K562 (cell line): ENCODE data around the gene HMGN1. TPM values are rescaled to one million over a fixed set of nuclear protein-coding genes. Genes with fewer than 3 reads are reported as not detected.

Experiments
- ARID2 ChIP-seq: fragments of 450-650 bp; IDR thresholded peaks from 2 replicates; pipeline ENCODE4 v1.6.1; 2017; ENCODE audit warnings: antibody characterized with exemption, mild to moderate bottlenecking
- CTCF ChIP-seq, 3 experiments: IDR thresholded peaks in 2 of 3; conservative IDR thresholded peaks in 1 of 3; 2 replicates each; pipeline ENCODE4 v1.5.1; 2011 to 2012; ENCODE audit warnings: low read length in 3 of 3, mild to moderate bottlenecking in 3 of 3, control low read depth in 2 of 3, improper control_type of control experiment in 1 of 3, inconsistent platforms in 1 of 3, low read depth in 1 of 3, mixed read lengths in 1 of 3, moderate library complexity in 1 of 3; ENCODE audit not compliant: insufficient read depth in 2 of 3
- ESRRB ChIP-seq: fragments of 250-450 bp; sonication (Bioruptor Pico); IDR thresholded peaks from 2 replicates; pipeline ENCODE4 v1.5.0; 2020; ENCODE audit warnings: mild to moderate bottlenecking, moderate library complexity, borderline replicate concordance
- FOSL1 ChIP-seq: fragments of 200-800 bp; sonication (Bioruptor generic); conservative IDR thresholded peaks from 2 replicates; pipeline ENCODE4 v1.6.1; 2016; ENCODE audit warnings: missing genetic modification characterization, missing compliant biosample characterization
- FOXP1 ChIP-seq: sonication (generic); formaldehyde crosslinking; IDR thresholded peaks from 2 replicates; pipeline ENCODE4 v1.8.0; 2022; ENCODE audit warnings: mild to moderate bottlenecking, missing genetic modification reagents
- GATAD2A ChIP-seq: fragments of 450-650 bp; IDR thresholded peaks from 2 replicates; pipeline ENCODE4 v1.6.1; 2017
- HDGF ChIP-seq: fragments of 450-650 bp; IDR thresholded peaks from 2 replicates; pipeline ENCODE4 v1.6.1; 2016
- KDM4B ChIP-seq, 2 experiments: fragments of 450-650 bp in 1 of 2; sonication (generic) in 1 of 2; IDR thresholded peaks; 2 replicates each; pipeline ENCODE4 v1.6.1; 2016 to 2017; ENCODE audit warnings: borderline replicate concordance in 2 of 2, antibody characterized with exemption in 1 of 2, low read depth in 1 of 2, mild to moderate bottlenecking in 1 of 2
- MCM5 ChIP-seq: fragments of 450-650 bp; IDR thresholded peaks from 2 replicates; pipeline ENCODE4 v1.6.1; 2016; ENCODE audit warnings: low read depth
- MLX ChIP-seq, 2 experiments: fragments of 450-650 bp in 1 of 2; sonication (generic) in 1 of 2; formaldehyde crosslinking; conservative IDR thresholded peaks; 2 replicates each; pipeline versions ENCODE4 v1.4.0 to v1.8.1; 2020 to 2022; ENCODE audit warnings: mild to moderate bottlenecking in 1 of 2, missing genetic modification reagents in 1 of 2
- NFYB ChIP-seq: IDR thresholded peaks from 2 replicates; pipeline ENCODE4 v1.6.1; 2011; ENCODE audit warnings: mild to moderate bottlenecking, moderate library complexity; ENCODE audit not compliant: insufficient read length; ENCODE audit errors: extremely low read depth
- NR3C1 ChIP-seq: sonication (generic); formaldehyde crosslinking; IDR thresholded peaks from 2 replicates; pipeline ENCODE4 v1.8.1; 2022; ENCODE audit warnings: missing genetic modification reagents
- RBM22 ChIP-seq: fragments of 200-400 bp; formaldehyde crosslinking; IDR thresholded peaks from 2 replicates; pipeline ENCODE4 v1.6.1; 2018; ENCODE audit warnings: low read length, low read depth; ENCODE audit not compliant: poor library complexity, severe bottlenecking
- SRSF1 ChIP-seq: fragments of 200-400 bp; formaldehyde crosslinking; IDR thresholded peaks from 2 replicates; pipeline ENCODE4 v1.6.1; 2017; ENCODE audit warnings: mild to moderate bottlenecking, low read depth, low read length, moderate library complexity
- SRSF3 ChIP-seq: fragments of 200-400 bp; formaldehyde crosslinking; IDR thresholded peaks from 2 replicates; pipeline ENCODE4 v1.6.1; 2016; ENCODE audit warnings: mild to moderate bottlenecking, low read length, moderate library complexity; ENCODE audit not compliant: insufficient read depth
- TCF7L2 ChIP-seq: fragments of 150-350 bp; IDR thresholded peaks from 2 replicates; pipeline ENCODE4 v1.6.1; 2016; ENCODE audit warnings: low read depth, mild to moderate bottlenecking, low read length, moderate library complexity
- THRAP3 ChIP-seq: fragments of 450-650 bp; IDR thresholded peaks from 2 replicates; pipeline ENCODE4 v1.6.1; 2016; ENCODE audit warnings: mild to moderate bottlenecking, inconsistent platforms, borderline replicate concordance
- USF2 ChIP-seq: sonication (generic); formaldehyde crosslinking; IDR thresholded peaks from 2 replicates; pipeline ENCODE4 v1.5.0; 2020; ENCODE audit warnings: missing genetic modification reagents
- YBX1 ChIP-seq: fragments of 450-650 bp; IDR thresholded peaks from 2 replicates; pipeline ENCODE4 v1.7.1; 2016; ENCODE audit warnings: mild to moderate bottlenecking
- polyA plus RNA-seq, 8 experiments: library from polyadenylated mRNA; depleted of rRNA in 4 of 8; stranded (reverse) in 5 of 8; unstranded in 3 of 8; fragments of >200 nt; fragmentation: Nextera tagmentation in 2 of 8; fragmentation: Illumina TruSeq in 1 of 8; extraction: Ambion mirVana in 2 of 8; extraction: Trizol in 1 of 8; gene quantifications; 2 replicates each; pipeline versions ENCODE4 v1.2.1 to v1.2.3, GENCODE V29; 2011 to 2014; ENCODE audit warnings: inconsistent platforms in 1 of 8, missing spikeins in 1 of 8
- total RNA-seq, 7 experiments: library from RNA; depleted of rRNA in 6 of 7; stranded (reverse); fragments of >200 nt in 6 of 7; fragmentation: Illumina TruSeq in 2 of 7; extraction: Trizol in 2 of 7; gene quantifications; 2 replicates each; pipeline versions ENCODE4 v1.2.1 to v1.2.3, GENCODE V29; 2011 to 2021; ENCODE audit warnings: low replicate concordance in 1 of 7
- TF ChIP-seq, protein P1 (sequence below): fragments of 250-450 bp; sonication (Bioruptor Pico); IDR thresholded peaks from 2 replicates; pipeline ENCODE4 v1.5.0; 2021; ENCODE audit warnings: mild to moderate bottlenecking, moderate library complexity
- TF ChIP-seq, protein P2 (sequence below): IDR thresholded peaks from 2 replicates; pipeline ENCODE4 v1.6.1; 2016; ENCODE audit warnings: missing genetic modification characterization, missing compliant biosample characterization

HMGN1 gene
- total and polyA plus RNA-seq, 9 of the 15 experiments (the other 6 are each of a cell fraction or from before 2014, with no cell fraction given) = 124 to 626 (median 498) TPM

GRCh38 chr21:39313571-39314142 is 35.2 kb downstream of the HMGN1 start, which contains the start of gene BRWD1 (continued):
- TF ChIP-seq, protein P1, sequence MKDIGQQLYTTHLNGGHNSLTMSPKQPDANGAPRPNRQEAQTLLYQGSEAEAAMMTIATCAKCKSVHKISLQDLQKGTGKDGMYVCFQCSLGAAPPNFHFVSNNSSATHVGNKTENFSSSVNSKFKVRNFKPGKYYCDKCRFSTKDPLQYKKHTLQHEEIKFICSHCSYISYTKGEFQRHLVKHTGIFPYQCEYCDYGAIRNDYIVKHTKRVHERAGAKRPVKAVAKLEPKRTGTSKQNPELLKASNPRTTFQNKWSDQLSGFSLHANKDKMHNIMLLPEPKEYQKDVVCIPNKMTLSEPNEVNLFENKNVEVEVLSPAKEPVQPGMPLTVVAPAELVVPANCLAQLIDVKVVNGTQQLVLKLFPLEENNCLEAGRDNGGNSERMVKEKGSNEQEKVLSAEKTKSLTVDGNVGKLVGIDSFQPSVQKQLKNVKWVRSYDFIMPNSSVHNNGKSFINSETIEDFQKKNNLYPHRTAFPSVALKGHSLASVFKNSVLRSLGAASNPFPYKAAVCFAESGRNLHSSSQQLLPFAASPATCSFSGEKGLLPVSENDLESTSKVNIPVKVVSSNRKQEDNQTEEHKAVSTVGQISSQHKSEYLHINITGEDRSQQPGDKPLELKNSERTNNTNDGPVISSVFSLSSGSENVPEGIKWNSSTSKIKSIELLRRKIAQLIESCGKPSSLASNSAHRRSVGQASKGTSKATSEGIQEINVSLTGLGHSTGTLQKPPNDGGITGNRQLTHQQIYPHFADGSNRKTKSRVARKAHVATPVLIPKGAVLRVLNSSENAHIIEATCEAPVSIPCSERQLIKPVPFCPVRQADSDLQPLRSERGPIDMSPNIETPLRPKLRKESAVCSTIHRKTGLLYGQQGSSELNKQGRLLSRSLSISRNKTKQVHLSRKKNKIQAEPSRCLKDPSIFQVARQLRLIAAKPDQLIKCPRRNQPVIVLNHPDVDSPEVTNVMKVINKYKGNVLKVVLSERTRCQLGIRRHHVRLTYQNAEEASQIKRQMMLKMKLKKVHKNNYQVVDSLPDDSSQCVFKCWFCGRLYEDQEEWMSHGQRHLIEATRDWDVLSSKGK = no peak
- TF ChIP-seq MLX (CRISPR knock-in tag; conservative IDR thresholded peaks at IDR 0.05) = no peak
- peak; percentile 86 for TF ChIP-seq RBM22
- no peak for TF ChIP-seq ARID2
- no peak for TF ChIP-seq HDGF
- TF ChIP-seq KDM4B (IDR thresholded peaks at IDR 0.05; ENCODE audit: borderline replicate concordance in 2 of 2, low read depth in 1 of 2) = peak in 1 of 2 experiments; percentile 94; a peak in 1 of 4 replicates
- no peak for TF ChIP-seq NR3C1 (CRISPR knock-in tag)
- peak; percentile 77 for TF ChIP-seq FOXP1 (CRISPR knock-in tag)
- TF ChIP-seq FOSL1 (tag) = peak; percentile 79
- TF ChIP-seq, protein P2, sequence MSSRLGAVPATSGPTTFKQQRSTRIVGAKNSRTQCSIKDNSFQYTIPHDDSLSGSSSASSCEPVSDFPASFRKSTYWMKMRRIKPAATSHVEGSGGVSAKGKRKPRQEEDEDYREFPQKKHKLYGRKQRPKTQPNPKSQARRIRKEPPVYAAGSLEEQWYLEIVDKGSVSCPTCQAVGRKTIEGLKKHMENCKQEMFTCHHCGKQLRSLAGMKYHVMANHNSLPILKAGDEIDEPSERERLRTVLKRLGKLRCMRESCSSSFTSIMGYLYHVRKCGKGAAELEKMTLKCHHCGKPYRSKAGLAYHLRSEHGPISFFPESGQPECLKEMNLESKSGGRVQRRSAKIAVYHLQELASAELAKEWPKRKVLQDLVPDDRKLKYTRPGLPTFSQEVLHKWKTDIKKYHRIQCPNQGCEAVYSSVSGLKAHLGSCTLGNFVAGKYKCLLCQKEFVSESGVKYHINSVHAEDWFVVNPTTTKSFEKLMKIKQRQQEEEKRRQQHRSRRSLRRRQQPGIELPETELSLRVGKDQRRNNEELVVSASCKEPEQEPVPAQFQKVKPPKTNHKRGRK (tag) = no peak
- TF ChIP-seq GATAD2A = peak; percentile 88; the same call in 1 of the 2 replicates
- TF ChIP-seq USF2 = peak; percentile 57
- TF ChIP-seq YBX1 = no peak
- TF ChIP-seq MCM5 = no peak
- no peak for TF ChIP-seq TCF7L2
- TF ChIP-seq SRSF1 = no peak; the same call in 1 of the 2 replicates
- peak; percentile 54 to 76 (median 71) for TF ChIP-seq CTCF (IDR thresholded peaks at IDR 0.05 in 2 of 3, conservative IDR thresholded peaks at IDR 0.05 in 1 of 3; ENCODE audit: insufficient read depth in 2 of 3, low read depth in 1 of 3, low read length in 3 of 3)
- no peak for TF ChIP-seq ESRRB (CRISPR knock-in tag)
- TF ChIP-seq NFYB = no peak
- TF ChIP-seq THRAP3 = no peak
- TF ChIP-seq SRSF3 = no peak
